MM.1S (cell line): ENCODE data around the gene CIROP.
A peak's percentile ranks its signal among the peaks of the same experiment; 100 is the strongest.

Experiments used
- DNase-seq: peaks from one replicate; pipeline ENCODE4 v3.0.0-alpha.2; 2015
- H2AFZ ChIP-seq: fragments of 300-600 bp; sonication (generic); 2 replicates; pipeline ENCODE4 v1.6.0; 2016; ENCODE audit warnings: antibody characterized with exemption, low read length
- H3F3A ChIP-seq: fragments of 300-600 bp; sonication (generic); 2 replicates; pipeline ENCODE4 v1.6.1; 2016; ENCODE audit warnings: mild to moderate bottlenecking, antibody characterized with exemption, low read length, moderate library complexity, mixed read lengths; ENCODE audit not compliant: insufficient read depth
- H3K27ac ChIP-seq: fragments of 300-600 bp; sonication (generic); 2 replicates; pipeline ENCODE4 v1.5.1; 2016; ENCODE audit warnings: mild to moderate bottlenecking, low read length
- H3K27me3 ChIP-seq: fragments of 300-600 bp; sonication (generic); replicated peaks from 2 replicates; pipeline ENCODE4 v1.6.0; 2016; ENCODE audit warnings: low read length; ENCODE audit not compliant: insufficient read depth
- H3K36me3 ChIP-seq: fragments of 300-600 bp; sonication (generic); replicated peaks from 2 replicates; pipeline ENCODE4 v1.6.1; 2016; ENCODE audit warnings: mild to moderate bottlenecking, low read length, mixed read lengths; ENCODE audit not compliant: insufficient read depth
- H3K4me1 ChIP-seq: fragments of 300-600 bp; sonication (generic); 2 replicates; pipeline ENCODE4 v1.6.1; 2016; ENCODE audit warnings: low read length, mixed read lengths
- H3K4me2 ChIP-seq: fragments of 300-600 bp; sonication (generic); 2 replicates; pipeline ENCODE4 v1.6.0; 2016; ENCODE audit warnings: low read depth, low read length
- H3K4me3 ChIP-seq: fragments of 300-600 bp; sonication (generic); 2 replicates; pipeline ENCODE4 v1.5.1; 2016; ENCODE audit warnings: low read length, mixed read lengths
- H3K79me2 ChIP-seq: fragments of 300-600 bp; sonication (generic); 2 replicates; pipeline ENCODE4 v1.6.1; 2016; ENCODE audit warnings: mixed run types, low read length, mixed read lengths
- H3K9ac ChIP-seq: fragments of 300-600 bp; sonication (generic); 2 replicates; pipeline ENCODE4 v1.6.1; 2016; ENCODE audit warnings: low read length, mixed read lengths
- H3K9me2 ChIP-seq: fragments of 300-600 bp; sonication (generic); replicated peaks from 2 replicates; pipeline ENCODE4 v1.6.1; 2016; ENCODE audit warnings: mild to moderate bottlenecking, low read length, mixed read lengths; ENCODE audit not compliant: insufficient read depth
- H3K9me3 ChIP-seq: fragments of 300-600 bp; sonication (generic); replicated peaks from 2 replicates; pipeline ENCODE4 v1.6.1; 2016; ENCODE audit warnings: mild to moderate bottlenecking, low read length, mixed read lengths; ENCODE audit not compliant: insufficient read depth
- H4K20me1 ChIP-seq: fragments of 300-600 bp; sonication (generic); 2 replicates; pipeline ENCODE4 v1.6.1; 2016; ENCODE audit warnings: mild to moderate bottlenecking, low read length, moderate library complexity, mixed read lengths; ENCODE audit not compliant: insufficient read depth
- CTCF ChIP-seq: fragments of 300-600 bp; sonication (generic); IDR thresholded peaks from 2 replicates; pipeline ENCODE4 v1.5.1; 2016; ENCODE audit warnings: antibody characterized with exemption, low read length, mixed read lengths
- EZH2 ChIP-seq: fragments of 300-600 bp; sonication (generic); optimal IDR thresholded peaks from 2 replicates; pipeline ENCODE3; 2017; ENCODE audit warnings: low read depth, mild to moderate bottlenecking, antibody characterized with exemption, low read length, mixed read lengths
- EZH2phosphoT487 ChIP-seq: fragments of 300-600 bp; sonication (generic); IDR thresholded peaks from 2 replicates; pipeline ENCODE4 v1.6.1; 2018; ENCODE audit warnings: antibody characterized with exemption, low read length

The CIROP gene

GRCh38 chr14:23095196-23096108, 9.3 kb downstream of the CIROP start, which contains the start of gene C14orf119:
TSS of gene C14orf119 (plus strand) at chr14:23095505. CDS start at chr14:23097659, 2,154 bp downstream.
- H3K4me1 ChIP-seq: no peaks in the 10 kb centered on the region
- H3K27me3 ChIP-seq: no peaks in the 10 kb centered on the region
- peaks cover 61% of the 10 kb centered on the region for H3K79me2 ChIP-seq
- no peaks in the 10 kb centered on the region for H4K20me1 ChIP-seq
- TF ChIP-seq EZH2phosphoT487 (no peak), CTCF (no peak), EZH2 (no peak)
- H3K4me3 ChIP-seq: peak within 1 kb of the TSS; percentile 86
- peak within 1 kb of the TSS; percentile 84 for H3K27ac ChIP-seq
- H3K9me3 ChIP-seq: no peaks in the 10 kb centered on the region
- DNase-seq: peak; percentile 97
- H3K4me2 ChIP-seq: peak within 1 kb of the TSS; percentile 76
- H3K36me3 ChIP-seq: no peaks in the 10 kb centered on the region; the same call in 1 of the 2 replicates
- peak within 1 kb of the TSS; percentile 74 for H2AFZ ChIP-seq
- no peaks in the 10 kb centered on the region for H3F3A ChIP-seq
- H3K9me2 ChIP-seq: no peaks in the 10 kb centered on the region
- H3K9ac ChIP-seq: peak within 1 kb of the TSS; percentile 95

GRCh38 chr14:23094666-23095195, 10.1 kb downstream of the CIROP start, which contains the start of gene ACIN1:
TSS of gene ACIN1 (minus strand) at chr14:23095136. CDS start at chr14:23095112, 24 bp downstream.
- no peaks in the 10 kb centered on the region for H3K9me2 ChIP-seq
- peak within 1 kb of the TSS; percentile 84 for H3K27ac ChIP-seq
- peak within 1 kb of the TSS; percentile 76 for H3K4me2 ChIP-seq
- H3F3A ChIP-seq: no peaks in the 10 kb centered on the region
- DNase-seq: peak; percentile 72
- H4K20me1 ChIP-seq: no peaks in the 10 kb centered on the region
- H3K79me2 ChIP-seq: peaks cover 61% of the 10 kb centered on the region
- no peaks in the 10 kb centered on the region for H3K9me3 ChIP-seq
- H3K36me3 ChIP-seq: no peaks in the 10 kb centered on the region; the same call in 1 of the 2 replicates
- peak within 1 kb of the TSS; percentile 95 for H3K9ac ChIP-seq
- H3K27me3 ChIP-seq: no peaks in the 10 kb centered on the region
- no peaks in the 10 kb centered on the region for H3K4me1 ChIP-seq
- H3K4me3 ChIP-seq: peak within 1 kb of the TSS; percentile 86
- TF ChIP-seq EZH2 (no peak), EZH2phosphoT487 (no peak)
- H2AFZ ChIP-seq: peak within 1 kb of the TSS; percentile 74

GRCh38 chr14:23093991-23094665, 10.7 kb downstream of the CIROP start:
- Histone ChIP-seq H3K9ac (peak overlapping the region; percentile 95), H3K4me2 (peak overlapping the region; percentile 76), H3K79me2 (peaks cover 61% of the 10 kb centered on the region), H4K20me1 (no peaks in the 10 kb centered on the region), H3K27ac (peak overlapping the region; percentile 84; the same call in 1 of the 2 replicates), H3F3A (no peaks in the 10 kb centered on the region), H2AFZ (peak overlapping the region; percentile 74; the same call in 1 of the 2 replicates), H3K9me3 (no peaks in the 10 kb centered on the region), H3K4me1 (no peaks in the 10 kb centered on the region), H3K36me3 (no peaks in the 10 kb centered on the region; the same call in 1 of the 2 replicates), H3K9me2 (no peaks in the 10 kb centered on the region), H3K27me3 (no peaks in the 10 kb centered on the region), H3K4me3 (peak overlapping the region; percentile 86)
- DNase-seq: no peak
- TF ChIP-seq EZH2 (no peak), CTCF (peak; percentile 18), EZH2phosphoT487 (no peak)
